Retinal pigment epithelial cell (primary cell): ENCODE data around the gene SORBS1.

Experiments used
- DNase-seq: peaks from one replicate; pipeline ENCODE4 v3.0.0-alpha.2; 2010; ENCODE audit warnings: low read depth
- H3K4me3 ChIP-seq: 2 replicates; pipeline ENCODE4 v1.5.1; 2011; ENCODE audit warnings: mild to moderate bottlenecking, low read length, control low read depth, moderate library complexity
- TF ChIP-seq, protein P1 (sequence below): conservative IDR thresholded peaks from 2 replicates; pipeline ENCODE4 v1.5.1; 2011; ENCODE audit warnings: low read depth, low read length, control low read depth, inconsistent platforms

The SORBS1 gene

GRCh38 chr10:95333997-95334804 is 227.0 kb downstream of the SORBS1 start:
- no peak overlapping the region for H3K4me3 ChIP-seq
- DNase-seq, result no peak
- TF ChIP-seq, protein P1, sequence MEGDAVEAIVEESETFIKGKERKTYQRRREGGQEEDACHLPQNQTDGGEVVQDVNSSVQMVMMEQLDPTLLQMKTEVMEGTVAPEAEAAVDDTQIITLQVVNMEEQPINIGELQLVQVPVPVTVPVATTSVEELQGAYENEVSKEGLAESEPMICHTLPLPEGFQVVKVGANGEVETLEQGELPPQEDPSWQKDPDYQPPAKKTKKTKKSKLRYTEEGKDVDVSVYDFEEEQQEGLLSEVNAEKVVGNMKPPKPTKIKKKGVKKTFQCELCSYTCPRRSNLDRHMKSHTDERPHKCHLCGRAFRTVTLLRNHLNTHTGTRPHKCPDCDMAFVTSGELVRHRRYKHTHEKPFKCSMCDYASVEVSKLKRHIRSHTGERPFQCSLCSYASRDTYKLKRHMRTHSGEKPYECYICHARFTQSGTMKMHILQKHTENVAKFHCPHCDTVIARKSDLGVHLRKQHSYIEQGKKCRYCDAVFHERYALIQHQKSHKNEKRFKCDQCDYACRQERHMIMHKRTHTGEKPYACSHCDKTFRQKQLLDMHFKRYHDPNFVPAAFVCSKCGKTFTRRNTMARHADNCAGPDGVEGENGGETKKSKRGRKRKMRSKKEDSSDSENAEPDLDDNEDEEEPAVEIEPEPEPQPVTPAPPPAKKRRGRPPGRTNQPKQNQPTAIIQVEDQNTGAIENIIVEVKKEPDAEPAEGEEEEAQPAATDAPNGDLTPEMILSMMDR, result no peak

- H3K4me3 ChIP-seq, result no peak overlapping the region
- DNase-seq, result no peak
- TF ChIP-seq, protein P1, result no peak
Observed at GRCh38 chr10:95332666-95333249, 228.4 kb downstream of the SORBS1 start.

DNA sequence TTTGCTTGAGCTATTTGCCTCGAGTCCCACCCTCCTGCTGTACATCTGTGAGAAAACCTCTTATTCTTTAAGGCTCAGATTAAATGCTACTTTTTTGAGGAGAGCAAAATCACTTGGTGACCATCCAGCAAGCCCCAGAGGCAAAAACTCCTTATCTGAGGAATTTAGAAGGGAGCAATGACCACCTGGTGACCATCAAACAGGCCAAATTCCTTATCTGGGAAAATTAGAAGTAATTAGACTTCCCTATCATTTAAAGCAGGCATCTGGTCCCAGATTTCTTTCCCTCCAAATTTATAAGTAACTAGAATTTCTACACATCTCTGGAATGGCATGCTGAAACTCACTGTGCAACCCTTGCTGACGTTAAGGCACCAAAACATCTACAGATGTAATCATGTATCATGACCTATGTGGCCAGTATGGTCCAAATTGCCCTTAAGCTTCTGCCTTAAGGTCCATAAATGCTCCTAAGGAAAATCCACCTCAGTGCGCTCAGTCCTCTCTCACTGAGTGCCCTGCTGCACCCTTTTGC is 229.5 kb downstream of the SORBS1 start:
- no peak overlapping the region for H3K4me3 ChIP-seq
- TF ChIP-seq, protein P1, result no peak
- no peak for DNase-seq

GRCh38 chr10:95330966-95331453 is 230.2 kb downstream of the SORBS1 start:
- H3K4me3 ChIP-seq, result no peak overlapping the region
- DNase-seq, result no peak
- TF ChIP-seq, protein P1, result no peak

GRCh38 chr10:95329296-95329695 is 231.9 kb downstream of the SORBS1 start:
- H3K4me3 ChIP-seq, result no peak overlapping the region
- DNase-seq, result no peak
- TF ChIP-seq, protein P1, result no peak

DNA sequence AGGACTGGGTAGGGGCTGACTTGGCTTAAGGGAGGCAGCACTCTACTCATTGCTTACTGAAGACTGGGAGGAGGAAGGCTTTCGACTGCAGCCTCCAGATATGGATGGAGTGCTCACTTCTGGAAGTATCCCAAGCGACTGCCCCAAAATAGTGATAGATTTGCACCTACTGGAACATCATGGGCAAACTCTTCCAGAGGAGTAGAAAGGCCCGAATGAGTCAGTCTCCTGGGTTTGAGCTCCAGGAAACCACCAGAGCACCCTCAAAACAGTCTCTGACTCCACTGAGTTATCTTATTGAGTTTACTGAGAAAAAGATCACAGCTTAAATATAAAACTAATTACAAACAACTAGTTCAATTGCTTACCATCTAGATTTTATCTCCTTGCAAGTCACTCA is 233.2 kb downstream of the SORBS1 start:
- no peak overlapping the region for H3K4me3 ChIP-seq
- DNase-seq, result no peak
- TF ChIP-seq, protein P1, result no peak

- H3K4me3 ChIP-seq, result no peak overlapping the region
- peak; percentile 29 for DNase-seq
- TF ChIP-seq, protein P1, result no peak
Observed at GRCh38 chr10:95327367-95327766, 233.8 kb downstream of the SORBS1 start.
